ENCODE results near the gene ESPN.
"Not testable (repeated sequence)": the region's sequence is repeated elsewhere in the genome, so short reads cannot be mapped to it uniquely, and the experiment has no call there.

Gene ESPN

DNA sequence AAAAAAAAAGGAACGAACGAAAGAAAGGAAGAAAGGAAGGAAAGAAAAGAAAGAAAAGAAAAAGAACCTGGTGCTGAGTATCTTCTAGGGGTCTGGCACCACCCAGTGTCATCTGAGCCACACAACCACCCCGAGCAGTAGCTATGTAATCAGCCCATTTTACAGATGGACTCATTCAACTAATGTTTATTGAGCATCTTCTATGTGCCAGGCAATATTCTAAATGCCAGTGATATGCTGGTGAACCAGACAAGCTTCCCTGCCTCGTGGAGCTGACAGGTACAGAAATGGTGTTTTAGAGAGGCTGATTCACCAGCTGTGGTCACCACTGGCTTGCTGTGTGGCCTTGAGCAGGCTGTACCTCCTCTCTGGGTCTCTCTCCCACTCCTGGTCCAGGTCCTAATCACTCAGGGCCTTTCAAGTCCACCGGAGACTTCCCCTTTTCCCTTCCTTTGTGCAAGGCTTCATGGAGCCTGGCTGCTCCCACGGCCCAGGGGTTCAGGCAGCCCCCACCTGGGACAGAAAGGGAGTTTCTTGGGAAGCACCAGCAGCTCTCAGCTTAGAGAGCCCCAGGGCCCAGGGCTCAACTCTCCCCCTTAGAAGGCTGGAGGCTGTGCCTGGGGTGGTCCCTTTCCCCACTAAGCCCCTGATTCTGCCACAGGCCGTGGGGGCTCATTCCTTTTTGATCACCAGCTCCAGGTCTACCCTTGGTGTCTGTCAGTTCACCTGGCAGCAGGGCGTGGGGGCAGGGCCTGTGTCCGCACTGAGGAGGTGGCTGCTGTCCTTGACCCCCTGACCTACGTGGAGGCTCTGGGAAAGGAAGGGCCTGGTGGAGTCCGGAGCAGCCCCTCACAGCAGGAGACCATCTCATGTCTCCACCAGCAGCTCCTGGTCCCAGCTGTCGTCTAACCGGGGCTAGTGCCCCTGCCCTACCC, 7.3 kb downstream of the ESPN start:
- not testable (repeated sequence) for DNase-seq (ENCODE audit: extremely low read depth, low read depth); H3K4me3 ChIP-seq (replicated peaks; ENCODE audit: low read depth, low read length)

DNA sequence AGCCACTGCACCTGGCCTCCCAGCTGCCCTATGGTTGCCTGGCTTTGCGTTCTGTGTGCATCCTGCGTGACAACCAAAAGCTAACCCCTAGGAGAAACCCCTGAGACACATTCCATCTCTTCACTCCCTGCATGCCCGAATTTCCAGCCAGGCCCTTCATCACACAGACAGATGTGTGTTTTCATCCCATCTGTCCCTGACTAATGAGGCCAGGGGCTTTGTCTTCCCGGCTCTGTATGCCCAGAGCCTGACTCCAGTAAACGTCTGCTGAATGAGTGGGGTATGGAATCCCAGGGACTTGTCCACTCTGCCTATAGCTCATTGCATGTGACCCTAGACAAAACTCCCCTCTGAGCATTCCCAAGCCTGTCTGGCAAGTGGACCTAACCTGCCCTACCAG, 9.6 kb downstream of the ESPN start:
- no peak for TF ChIP-seq CTCF (IDR thresholded peaks at IDR 0.05; ENCODE audit: low read depth, low read length, missing control alignments)
- no peak overlapping the region for H3K4me3 ChIP-seq (replicated peaks; ENCODE audit: low read depth, low read length)
- no peak for DNase-seq (ENCODE audit: extremely low read depth, low read depth)

- H3K4me3 ChIP-seq (replicated peaks; ENCODE audit: low read depth, low read length), result no peak overlapping the region
- TF ChIP-seq CTCF (IDR thresholded peaks at IDR 0.05; ENCODE audit: low read depth, low read length, missing control alignments), result no peak
- no peak for DNase-seq (ENCODE audit: extremely low read depth, low read depth)
These were observed 10.6 kb downstream of the ESPN start for GRCh38 chr1:6435129-6435528.

- no peak overlapping the region for H3K4me3 ChIP-seq (replicated peaks; ENCODE audit: low read depth, low read length)
- no peak for DNase-seq (ENCODE audit: extremely low read depth, low read depth)
- TF ChIP-seq CTCF (IDR thresholded peaks at IDR 0.05; ENCODE audit: low read depth, low read length, missing control alignments), result no peak
These were observed 11.0 kb downstream of the ESPN start for GRCh38 chr1:6435547-6435946.

- DNase-seq (ENCODE audit: extremely low read depth, low read depth); H3K4me3 ChIP-seq (replicated peaks; ENCODE audit: low read depth, low read length): not testable (repeated sequence)
These were observed 11.7 kb downstream of the ESPN start for GRCh38 chr1:6436277-6436676.

GRCh38 chr1:6437012-6437700, 12.6 kb downstream of the ESPN start:
- DNase-seq (ENCODE audit: extremely low read depth, low read depth), result not testable (repeated sequence)

DNA sequence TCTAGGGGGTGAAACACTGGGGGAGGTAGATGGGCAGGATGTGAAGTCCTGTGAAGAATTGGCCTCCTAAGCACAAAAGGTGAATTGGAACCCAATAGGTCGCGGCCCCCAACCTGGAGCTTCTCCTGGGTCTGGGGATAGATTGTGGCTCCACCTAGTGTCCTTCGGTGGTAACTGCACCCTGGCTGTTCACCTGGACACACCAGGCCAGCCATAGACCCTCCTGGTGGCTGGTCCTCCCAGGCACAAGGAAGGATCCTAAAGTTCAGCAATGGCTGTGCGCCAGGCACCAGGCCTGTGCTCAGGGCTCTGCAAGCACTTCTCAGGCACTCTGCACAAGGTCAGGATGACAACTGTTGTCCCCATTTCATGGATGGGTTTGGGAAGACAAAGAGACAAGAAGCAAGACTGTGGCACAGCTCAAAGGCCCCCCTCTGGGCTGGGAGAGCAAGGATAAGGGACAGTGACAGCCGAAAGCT, 13.5 kb downstream of the ESPN start:
- no peak overlapping the region for H3K4me3 ChIP-seq (replicated peaks; ENCODE audit: low read depth, low read length)
- TF ChIP-seq CTCF (IDR thresholded peaks at IDR 0.05; ENCODE audit: low read depth, low read length, missing control alignments), result peak; percentile 92
- DNase-seq (ENCODE audit: extremely low read depth, low read depth), result peak; percentile 24

More at GRCh38 chr1:6437012-6437700, 12.6 kb downstream of the ESPN start:
- not testable (repeated sequence) for H3K4me3 ChIP-seq (replicated peaks; ENCODE audit: low read depth, low read length)
